DND-41 (cell line): ENCODE data around the gene TPGS2.

Source experiments
- EZH2 ChIP-seq: IDR thresholded peaks from 3 replicates; pipeline ENCODE4 v1.6.1; 2012; ENCODE audit warnings: borderline replicate concordance, low read depth, mild to moderate bottlenecking, moderate library complexity, low read length, inconsistent platforms; ENCODE audit not compliant: severe bottlenecking
- TF ChIP-seq, protein P1 (sequence below): IDR thresholded peaks from 2 replicates; pipeline ENCODE4 v1.5.1; 2012; ENCODE audit warnings: borderline replicate concordance, low read length, moderate library complexity, mild to moderate bottlenecking; ENCODE audit not compliant: poor library complexity, severe bottlenecking; ENCODE audit errors: extremely low read depth

DNA sequence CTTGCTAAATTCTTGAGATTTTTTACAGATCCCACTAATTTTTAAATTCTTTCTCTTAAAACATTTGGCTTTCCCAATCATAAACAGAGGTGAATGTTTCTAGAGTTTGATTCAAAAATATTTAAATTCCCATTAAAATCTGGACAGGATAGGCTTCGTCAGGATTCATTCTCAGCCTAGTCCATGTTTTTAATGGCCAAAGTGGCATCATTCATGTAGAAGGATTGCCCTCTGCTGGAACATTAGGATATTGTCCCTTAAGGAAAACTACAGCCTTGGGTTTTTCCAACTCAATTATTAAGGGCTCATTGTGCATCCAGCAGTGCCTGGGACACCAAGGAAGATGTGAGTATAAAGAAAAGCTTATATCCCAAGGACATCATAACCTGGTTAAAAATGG, 71.7 kb downstream of the TPGS2 start:
- no peak for TF ChIP-seq EZH2
- TF ChIP-seq, protein P1, sequence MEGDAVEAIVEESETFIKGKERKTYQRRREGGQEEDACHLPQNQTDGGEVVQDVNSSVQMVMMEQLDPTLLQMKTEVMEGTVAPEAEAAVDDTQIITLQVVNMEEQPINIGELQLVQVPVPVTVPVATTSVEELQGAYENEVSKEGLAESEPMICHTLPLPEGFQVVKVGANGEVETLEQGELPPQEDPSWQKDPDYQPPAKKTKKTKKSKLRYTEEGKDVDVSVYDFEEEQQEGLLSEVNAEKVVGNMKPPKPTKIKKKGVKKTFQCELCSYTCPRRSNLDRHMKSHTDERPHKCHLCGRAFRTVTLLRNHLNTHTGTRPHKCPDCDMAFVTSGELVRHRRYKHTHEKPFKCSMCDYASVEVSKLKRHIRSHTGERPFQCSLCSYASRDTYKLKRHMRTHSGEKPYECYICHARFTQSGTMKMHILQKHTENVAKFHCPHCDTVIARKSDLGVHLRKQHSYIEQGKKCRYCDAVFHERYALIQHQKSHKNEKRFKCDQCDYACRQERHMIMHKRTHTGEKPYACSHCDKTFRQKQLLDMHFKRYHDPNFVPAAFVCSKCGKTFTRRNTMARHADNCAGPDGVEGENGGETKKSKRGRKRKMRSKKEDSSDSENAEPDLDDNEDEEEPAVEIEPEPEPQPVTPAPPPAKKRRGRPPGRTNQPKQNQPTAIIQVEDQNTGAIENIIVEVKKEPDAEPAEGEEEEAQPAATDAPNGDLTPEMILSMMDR: peak; percentile 62
